Epidermal melanocyte (primary cell): Measurements from ENCODE around the gene FBXL17.

Experiments used
- DNase-seq: peaks from one replicate; pipeline ENCODE4 v3.0.0; 2011; ENCODE audit warnings: low spot score; ENCODE audit not compliant: insufficient read length

Gene FBXL17

GRCh38 chr5:107957051-107957450 is 424.8 kb downstream of the FBXL17 start:
- DNase-seq: no peak

- DNase-seq: no peak
Observed at GRCh38 chr5:107955321-107955720, 426.6 kb downstream of the FBXL17 start.

- no peak for DNase-seq
Observed at GRCh38 chr5:107954254-107954653, 427.6 kb downstream of the FBXL17 start.

- DNase-seq: no peak
Observed at GRCh38 chr5:107952450-107952849, 429.4 kb downstream of the FBXL17 start.

- DNase-seq: no peak
Observed at GRCh38 chr5:107951309-107951708, 430.6 kb downstream of the FBXL17 start.

- no peak for DNase-seq
Observed at GRCh38 chr5:107950776-107951175, 431.1 kb downstream of the FBXL17 start.

GRCh38 chr5:107949688-107950341 is 432.1 kb downstream of the FBXL17 start:
- DNase-seq: no peak

- DNase-seq: no peak
Observed at GRCh38 chr5:107948377-107948776, 433.5 kb downstream of the FBXL17 start.

GRCh38 chr5:107945061-107945460 is 436.8 kb downstream of the FBXL17 start:
- DNase-seq: no peak

GRCh38 chr5:107943923-107944322 is 438.0 kb downstream of the FBXL17 start:
- no peak for DNase-seq

GRCh38 chr5:107941036-107941435 is 440.9 kb downstream of the FBXL17 start:
- DNase-seq: no peak

- no peak for DNase-seq
Observed at GRCh38 chr5:107937651-107938355, 444.1 kb downstream of the FBXL17 start.

- DNase-seq: no peak
Observed at GRCh38 chr5:107937204-107937603, 444.7 kb downstream of the FBXL17 start.

GRCh38 chr5:107936515-107936914 is 445.4 kb downstream of the FBXL17 start:
- no peak for DNase-seq

GRCh38 chr5:107935645-107936044 is 446.3 kb downstream of the FBXL17 start:
- no peak for DNase-seq

GRCh38 chr5:107933326-107933725 is 448.6 kb downstream of the FBXL17 start:
- no peak for DNase-seq

- no peak for DNase-seq
Observed at GRCh38 chr5:107930891-107931290, 451.0 kb downstream of the FBXL17 start.

- DNase-seq: no peak
Observed at GRCh38 chr5:107930092-107930491, 451.8 kb downstream of the FBXL17 start.

GRCh38 chr5:107929080-107929479 is 452.8 kb downstream of the FBXL17 start:
- DNase-seq: no peak

GRCh38 chr5:107926121-107926520 is 455.8 kb downstream of the FBXL17 start:
- DNase-seq: no peak

GRCh38 chr5:107925200-107925599 is 456.7 kb downstream of the FBXL17 start:
- DNase-seq: no peak

GRCh38 chr5:107919969-107920368 is 461.9 kb downstream of the FBXL17 start:
- no peak for DNase-seq

GRCh38 chr5:107919361-107919760 is 462.5 kb downstream of the FBXL17 start:
- DNase-seq: no peak
